Lower lobe of right lung (tissue), 2 donors: Measurements from ENCODE around the gene RHBDD3. TPM values are rescaled to one million over a fixed set of nuclear protein-coding genes. Genes with fewer than 3 reads are reported as not detected.

Experiments
- ATAC-seq, 2 donors: fragments of 200-7000 bp; cut with Tn5 transposase; one replicate each; pipeline ENCODE4 v1.9.1; 2020 to 2022; ENCODE audit warnings: mild to moderate bottlenecking in 2 of 2, moderate library complexity in 2 of 2
- DNase-seq: peaks from one replicate; pipeline ENCODE4 v3.0.0-alpha.2; 2020
- H3K27ac ChIP-seq: fragments of 200-600 bp; one replicate; pipeline ENCODE4 v1.8.0; 2022
- H3K27me3 ChIP-seq: fragments of 200-600 bp; one replicate; pipeline ENCODE4 v1.8.0; 2022; ENCODE audit warnings: low read depth
- H3K36me3 ChIP-seq: fragments of 200-600 bp; one replicate; pipeline ENCODE4 v1.8.0; 2022; ENCODE audit warnings: mild to moderate bottlenecking
- H3K4me1 ChIP-seq: fragments of 200-600 bp; one replicate; pipeline ENCODE4 v1.8.0; 2022
- H3K4me3 ChIP-seq: fragments of 200-600 bp; one replicate; pipeline ENCODE4 v1.8.0; 2022; ENCODE audit warnings: mild to moderate bottlenecking
- H3K9me3 ChIP-seq: fragments of 200-600 bp; one replicate; pipeline ENCODE4 v1.8.0; 2022
- CTCF ChIP-seq: fragments of 200-600 bp; IDR thresholded peaks from one replicate; pipeline ENCODE4 v1.8.0; 2022; ENCODE audit warnings: antibody characterized with exemption, mild to moderate bottlenecking
- intact Hi-C: fragments of 100-400 bp; cut with DNase I; formaldehyde crosslinking; loops from one replicate; pipeline ENCODE4 v1.11.0; 2022
- total RNA-seq: library from RNA; stranded (reverse); fragmentation: NEBNext Ultra II Directional; extraction: Animal tissue kit (Norgen Biotek cat#: 25700); gene quantifications from one replicate; pipeline ENCODE4 v1.2.1, GENCODE V29; 2021
- donor health status: DM: no; HTN: yes; CAD: no; lungs with severe emphysema.

RHBDD3 gene
- total RNA-seq, 1 donor from 2014 or later = 16.4 TPM

GRCh38 chr22:29258407-29259252 is 9.2 kb downstream of the RHBDD3 start:
- intact Hi-C loops = no loop called here
- Histone ChIP-seq H3K9me3 (no peaks in the 10 kb centered on the region), H3K4me1 (no peaks in the 10 kb centered on the region), H3K27me3 (no peaks in the 10 kb centered on the region), H3K36me3 (peaks cover 9% of the 10 kb centered on the region), H3K4me3 (no peak overlapping the region), H3K27ac (no peak overlapping the region)
- DNase-seq (no peak), ATAC-seq (no peak)
- TF ChIP-seq CTCF = no peak

DNA sequence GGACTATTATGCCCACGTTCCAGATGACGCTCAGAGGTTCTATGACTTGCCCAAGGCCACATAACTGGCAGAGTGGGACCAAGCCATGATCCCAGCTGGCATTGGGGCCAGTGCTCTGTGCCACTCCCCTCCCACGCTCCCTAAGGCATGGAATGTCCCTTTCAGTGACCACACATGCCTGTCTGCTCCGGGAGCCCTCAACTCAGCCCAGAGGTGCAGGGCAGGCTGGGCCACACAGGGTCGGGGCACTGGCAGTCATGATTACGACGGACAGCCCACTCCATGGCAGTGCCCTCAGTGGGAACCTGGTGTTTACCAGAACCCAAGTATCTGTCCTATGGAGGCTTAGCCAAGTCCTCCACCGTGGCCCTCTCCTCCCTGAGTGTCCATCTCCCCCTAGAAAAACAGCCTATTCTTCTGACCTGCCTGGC is 10.0 kb downstream of the RHBDD3 start:
- Histone ChIP-seq H3K27me3 (no peaks in the 10 kb centered on the region), H3K4me3 (no peak overlapping the region), H3K36me3 (peaks cover 8% of the 10 kb centered on the region), H3K27ac (no peak overlapping the region), H3K4me1 (no peaks in the 10 kb centered on the region), H3K9me3 (no peaks in the 10 kb centered on the region)
- DNase-seq = no peak
- ATAC-seq = no peak
- intact Hi-C loops = no loop called here
- no peak for TF ChIP-seq CTCF

DNA sequence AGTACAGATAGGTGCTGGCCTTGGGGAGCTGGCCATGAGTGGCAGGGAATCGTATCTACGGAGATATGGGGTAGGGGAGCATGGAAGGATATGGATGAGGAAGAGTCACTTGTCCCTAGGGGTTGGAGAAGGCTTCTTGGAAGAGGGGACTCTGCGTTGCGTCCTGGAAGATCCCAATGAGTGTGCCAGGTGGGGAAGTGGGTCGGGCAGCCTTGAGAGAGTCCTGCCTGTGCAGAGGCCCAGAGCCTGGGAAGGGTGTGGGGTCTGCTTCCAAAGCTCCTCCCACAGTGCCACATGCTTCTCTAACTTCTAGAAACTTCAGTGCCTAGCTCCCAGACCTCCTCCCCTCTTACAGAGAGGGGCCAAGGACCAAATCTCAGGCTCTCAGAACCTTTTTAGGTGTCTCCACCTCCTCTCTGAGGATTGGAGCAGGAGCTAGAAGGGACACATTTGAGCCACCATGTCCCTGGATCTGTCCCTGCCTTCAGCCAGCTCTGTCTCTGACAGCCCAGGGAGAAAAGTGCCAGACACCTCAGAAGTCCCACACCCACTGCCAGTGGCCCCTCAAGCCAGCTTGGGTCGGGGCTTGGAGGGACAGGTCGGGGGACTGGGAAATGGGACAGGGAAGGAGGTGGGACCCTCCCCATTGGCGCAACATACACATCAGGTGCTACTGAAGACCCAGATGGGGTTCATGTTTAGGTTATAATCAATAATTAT is 11.0 kb downstream of the RHBDD3 start:
- H3K27me3 ChIP-seq = no peaks in the 10 kb centered on the region
- no peaks in the 10 kb centered on the region for H3K4me1 ChIP-seq
- intact Hi-C loops = no loop called here
- TF ChIP-seq CTCF = no peak
- no peaks in the 10 kb centered on the region for H3K9me3 ChIP-seq
- peaks cover 8% of the 10 kb centered on the region for H3K36me3 ChIP-seq
- ATAC-seq = no peak
- no peak overlapping the region for H3K4me3 ChIP-seq
- H3K27ac ChIP-seq = no peak overlapping the region
- DNase-seq = no peak

GRCh38 chr22:29255064-29255621 is 12.6 kb downstream of the RHBDD3 start:
- Histone ChIP-seq H3K9me3 (no peaks in the 10 kb centered on the region), H3K36me3 (peaks cover 8% of the 10 kb centered on the region), H3K27me3 (no peaks in the 10 kb centered on the region), H3K27ac (no peak overlapping the region), H3K4me1 (no peaks in the 10 kb centered on the region), H3K4me3 (no peak overlapping the region)
- DNase-seq = no peak
- intact Hi-C loops = no loop called here
- ATAC-seq = no peak
- no peak for TF ChIP-seq CTCF

DNA sequence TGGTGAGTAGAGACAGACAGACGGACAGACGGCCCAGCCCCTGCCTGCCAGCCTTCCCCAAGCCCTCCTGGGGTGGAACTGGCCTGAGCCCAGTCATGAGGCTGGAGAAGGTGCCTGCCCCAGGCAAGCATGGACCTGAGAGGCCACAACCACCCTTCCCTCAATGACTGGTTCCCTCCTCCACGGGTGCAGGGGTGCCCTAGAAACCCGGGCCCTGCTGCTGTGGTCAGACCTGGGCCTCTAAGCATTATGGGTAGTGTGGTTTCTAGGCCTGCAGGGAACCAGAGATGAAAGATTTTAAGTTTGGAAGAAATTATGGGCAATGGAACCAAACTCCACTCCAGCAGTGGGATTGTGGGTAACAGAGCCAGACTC is 13.5 kb downstream of the RHBDD3 start:
- no peak for ATAC-seq
- intact Hi-C loops = no loop called here
- H3K27me3 ChIP-seq = no peaks in the 10 kb centered on the region
- H3K9me3 ChIP-seq = no peaks in the 10 kb centered on the region
- no peak overlapping the region for H3K27ac ChIP-seq
- no peak for TF ChIP-seq CTCF
- DNase-seq = no peak
- no peak overlapping the region for H3K4me3 ChIP-seq
- peaks cover under 1% of the 10 kb centered on the region for H3K36me3 ChIP-seq
- no peaks in the 10 kb centered on the region for H3K4me1 ChIP-seq
